ENCODE data around the gene LRRIQ4.
A peak's percentile ranks its signal among the peaks of the same experiment; 100 is the strongest.

LRRIQ4 gene

DNA sequence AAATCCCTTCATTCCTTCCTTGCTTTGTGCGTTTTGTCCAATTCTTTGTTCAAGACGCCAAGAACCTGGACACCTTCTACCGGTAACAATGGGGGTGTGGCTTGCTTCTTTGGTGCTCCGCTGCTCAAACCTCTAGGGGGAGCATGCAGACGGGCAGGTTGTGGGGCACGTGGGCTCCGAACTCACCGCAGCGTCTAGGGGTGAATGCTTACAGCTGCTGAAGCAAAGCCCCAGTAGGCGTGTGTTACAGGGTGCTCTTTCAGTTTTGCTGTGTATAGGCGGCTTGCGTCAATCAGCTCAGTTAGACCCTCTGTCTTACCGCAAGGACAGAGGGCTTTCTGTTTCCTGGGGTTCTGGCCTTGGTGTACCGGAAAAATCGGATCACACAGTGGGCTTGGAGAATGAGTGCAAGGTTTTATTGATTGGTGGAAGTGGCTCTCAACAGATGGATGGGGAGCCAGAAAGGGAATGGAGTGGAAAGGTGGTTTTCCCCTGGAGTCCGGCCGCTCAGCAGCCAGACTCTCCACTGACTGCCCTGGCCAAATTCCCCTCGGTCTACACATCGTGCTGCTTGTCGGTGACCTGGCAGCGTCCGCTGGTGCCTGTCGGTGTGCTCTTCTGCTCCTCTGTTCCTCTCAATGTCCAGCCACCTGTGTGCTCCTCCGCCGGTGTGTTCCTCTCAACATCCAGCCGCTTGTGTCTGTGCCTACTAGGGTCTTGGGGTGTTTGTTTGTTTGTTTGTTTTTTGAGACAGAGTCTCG, 1.3 kb downstream of the LRRIQ4 start:
- no peaks in the 10 kb centered on the region for H3K9me3 ChIP-seq (ENCODE audit: control insufficient read depth, insufficient read depth, low read depth, low read length)
- no peak for TF ChIP-seq KLF7 (tag by site-specific recombination; IDR thresholded peaks at IDR 0.05; ENCODE audit: borderline replicate concordance)
- H3K27ac ChIP-seq (ENCODE audit: extremely low read depth, low read depth, low read length) = no peak overlapping the region
- no peak overlapping the region for H3K4me3 ChIP-seq (ENCODE audit: low read depth, low read length)
- CTCF ChIA-PET = no interaction called here
- POLR2A ChIA-PET = no interaction called here
- no peaks in the 10 kb centered on the region for H3K36me3 ChIP-seq (ENCODE audit: control insufficient read depth in 2 of 2, insufficient read depth in 1 of 2, low read length in 2 of 2)
- H3K4me1 ChIP-seq (ENCODE audit: control insufficient read depth, insufficient read depth, low read length) = no peaks in the 10 kb centered on the region

DNA sequence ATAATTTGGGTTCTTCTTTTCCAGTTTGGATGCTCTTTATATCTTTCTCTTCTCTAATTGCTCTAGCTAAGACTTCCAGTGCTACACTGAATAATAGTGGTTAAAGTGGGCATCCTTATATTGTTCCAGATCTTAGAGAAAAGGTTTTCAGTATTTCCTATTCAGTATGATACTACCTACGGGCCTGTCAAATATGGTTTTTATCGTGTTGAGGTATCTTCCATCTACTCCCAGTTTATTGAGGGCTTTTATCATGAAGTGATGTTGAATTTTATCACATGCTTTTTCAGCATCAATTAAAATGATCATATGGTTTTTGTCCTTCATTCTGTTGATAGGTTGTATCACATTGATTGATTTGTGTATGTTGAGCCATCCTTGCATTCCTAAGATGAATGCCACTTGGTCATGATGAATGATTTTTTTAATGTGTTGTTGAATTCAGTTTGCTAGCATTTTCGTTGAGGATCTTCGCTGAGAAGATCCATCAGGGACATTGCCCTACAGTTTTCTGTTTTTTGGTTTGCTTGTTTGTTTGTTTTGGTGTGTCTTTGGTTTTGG, 3.0 kb downstream of the LRRIQ4 start:
- H3K27ac ChIP-seq (ENCODE audit: extremely low read depth, low read depth, low read length) = no peak overlapping the region
- POLR2A ChIA-PET = no interaction called here
- CTCF ChIA-PET = no interaction called here
- no peaks in the 10 kb centered on the region for H3K4me1 ChIP-seq (ENCODE audit: control insufficient read depth, insufficient read depth, low read length)
- H3K9me3 ChIP-seq (ENCODE audit: control insufficient read depth, insufficient read depth, low read depth, low read length) = no peaks in the 10 kb centered on the region
- peak; percentile 78 for TF ChIP-seq SETDB1 (IDR thresholded peaks at IDR 0.05; ENCODE audit: insufficient read length, low read length)
- no peak for TF ChIP-seq ZNF544 (tag by site-specific recombination; IDR thresholded peaks at IDR 0.05)
- H3K4me3 ChIP-seq (ENCODE audit: low read depth, low read length) = no peak overlapping the region
- no peaks in the 10 kb centered on the region for H3K36me3 ChIP-seq (ENCODE audit: control insufficient read depth in 2 of 2, insufficient read depth in 1 of 2, low read length in 2 of 2)

DNA sequence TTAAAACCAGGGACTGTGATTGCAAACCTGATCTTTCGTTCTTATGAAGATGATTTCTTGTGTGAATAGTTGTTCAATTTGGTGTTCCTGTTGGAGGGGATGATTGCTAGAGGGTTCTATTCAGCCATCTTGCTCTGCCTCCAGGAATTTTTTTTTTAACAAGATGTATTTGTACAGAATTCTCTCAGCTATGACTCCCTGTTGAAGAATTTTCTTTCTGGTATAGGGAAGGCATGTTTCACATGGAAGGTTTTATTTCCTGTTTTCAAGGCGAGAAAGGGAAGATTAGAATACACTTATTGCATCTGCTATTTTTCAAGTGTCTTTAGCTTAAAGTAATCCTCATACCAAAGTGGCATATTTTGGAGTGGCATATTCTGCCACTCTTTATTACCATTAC, 5.6 kb downstream of the LRRIQ4 start:
- ChIA-PET POLR2A (no interaction called here), CTCF (no interaction called here)
- H3K4me1 ChIP-seq (ENCODE audit: control insufficient read depth, insufficient read depth, low read length) = no peaks in the 10 kb centered on the region
- no peak overlapping the region for H3K27ac ChIP-seq (ENCODE audit: extremely low read depth, low read depth, low read length)
- H3K4me3 ChIP-seq (ENCODE audit: low read depth, low read length) = no peak overlapping the region
- TF ChIP-seq ZNF830 (tag by site-specific recombination; IDR thresholded peaks at IDR 0.05; ENCODE audit: low read depth) (no peak), ZNF24 (tag by site-specific recombination; IDR thresholded peaks at IDR 0.05) (no peak), ZNF768 (tag by site-specific recombination; IDR thresholded peaks at IDR 0.05) (no peak), HOXD13 (CRISPR knock-in tag; IDR thresholded peaks at IDR 0.05; ENCODE audit: borderline replicate concordance) (no peak), ZNF677 (tag by site-specific recombination; IDR thresholded peaks at IDR 0.05) (no peak), ZNF660 (tag by site-specific recombination; IDR thresholded peaks at IDR 0.05) (no peak), ZNF558 (tag by site-specific recombination; IDR thresholded peaks at IDR 0.05) (no peak), GFI1B (tag by site-specific recombination; IDR thresholded peaks at IDR 0.05) (no peak), ZBTB8A (tag by site-specific recombination; IDR thresholded peaks at IDR 0.05) (no peak), ZNF621 (tag by site-specific recombination; IDR thresholded peaks at IDR 0.05) (no peak), ZNF23 (tag by site-specific recombination; IDR thresholded peaks at IDR 0.05; ENCODE audit: borderline replicate concordance) (no peak)
- TF ChIP-seq, protein P1, sequence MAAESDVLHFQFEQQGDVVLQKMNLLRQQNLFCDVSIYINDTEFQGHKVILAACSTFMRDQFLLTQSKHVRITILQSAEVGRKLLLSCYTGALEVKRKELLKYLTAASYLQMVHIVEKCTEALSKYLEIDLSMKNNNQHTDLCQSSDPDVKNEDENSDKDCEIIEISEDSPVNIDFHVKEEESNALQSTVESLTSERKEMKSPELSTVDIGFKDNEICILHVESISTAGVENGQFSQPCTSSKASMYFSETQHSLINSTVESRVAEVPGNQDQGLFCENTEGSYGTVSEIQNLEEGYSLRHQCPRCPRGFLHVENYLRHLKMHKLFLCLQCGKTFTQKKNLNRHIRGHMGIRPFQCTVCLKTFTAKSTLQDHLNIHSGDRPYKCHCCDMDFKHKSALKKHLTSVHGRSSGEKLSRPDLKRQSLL (tag by site-specific recombination; IDR thresholded peaks at IDR 0.05) = no peak
- TF ChIP-seq, protein P2, sequence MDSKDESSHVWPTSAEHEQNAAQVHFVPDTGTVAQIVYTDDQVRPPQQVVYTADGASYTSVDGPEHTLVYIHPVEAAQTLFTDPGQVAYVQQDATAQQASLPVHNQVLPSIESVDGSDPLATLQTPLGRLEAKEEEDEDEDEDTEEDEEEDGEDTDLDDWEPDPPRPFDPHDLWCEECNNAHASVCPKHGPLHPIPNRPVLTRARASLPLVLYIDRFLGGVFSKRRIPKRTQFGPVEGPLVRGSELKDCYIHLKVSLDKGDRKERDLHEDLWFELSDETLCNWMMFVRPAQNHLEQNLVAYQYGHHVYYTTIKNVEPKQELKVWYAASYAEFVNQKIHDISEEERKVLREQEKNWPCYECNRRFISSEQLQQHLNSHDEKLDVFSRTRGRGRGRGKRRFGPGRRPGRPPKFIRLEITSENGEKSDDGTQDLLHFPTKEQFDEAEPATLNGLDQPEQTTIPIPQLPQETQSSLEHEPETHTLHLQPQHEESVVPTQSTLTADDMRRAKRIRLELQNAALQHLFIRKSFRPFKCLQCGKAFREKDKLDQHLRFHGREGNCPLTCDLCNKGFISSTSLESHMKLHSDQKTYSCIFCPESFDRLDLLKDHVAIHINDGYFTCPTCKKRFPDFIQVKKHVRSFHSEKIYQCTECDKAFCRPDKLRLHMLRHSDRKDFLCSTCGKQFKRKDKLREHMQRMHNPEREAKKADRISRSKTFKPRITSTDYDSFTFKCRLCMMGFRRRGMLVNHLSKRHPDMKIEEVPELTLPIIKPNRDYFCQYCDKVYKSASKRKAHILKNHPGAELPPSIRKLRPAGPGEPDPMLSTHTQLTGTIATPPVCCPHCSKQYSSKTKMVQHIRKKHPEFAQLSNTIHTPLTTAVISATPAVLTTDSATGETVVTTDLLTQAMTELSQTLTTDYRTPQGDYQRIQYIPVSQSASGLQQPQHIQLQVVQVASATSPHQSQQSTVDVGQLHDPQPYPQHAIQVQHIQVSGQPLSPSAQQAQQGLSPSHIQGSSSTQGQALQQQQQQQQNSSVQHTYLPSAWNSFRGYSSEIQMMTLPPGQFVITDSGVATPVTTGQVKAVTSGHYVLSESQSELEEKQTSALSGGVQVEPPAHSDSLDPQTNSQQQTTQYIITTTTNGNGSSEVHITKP (tag by site-specific recombination; IDR thresholded peaks at IDR 0.05) = no peak
- TF ChIP-seq, protein P3, sequence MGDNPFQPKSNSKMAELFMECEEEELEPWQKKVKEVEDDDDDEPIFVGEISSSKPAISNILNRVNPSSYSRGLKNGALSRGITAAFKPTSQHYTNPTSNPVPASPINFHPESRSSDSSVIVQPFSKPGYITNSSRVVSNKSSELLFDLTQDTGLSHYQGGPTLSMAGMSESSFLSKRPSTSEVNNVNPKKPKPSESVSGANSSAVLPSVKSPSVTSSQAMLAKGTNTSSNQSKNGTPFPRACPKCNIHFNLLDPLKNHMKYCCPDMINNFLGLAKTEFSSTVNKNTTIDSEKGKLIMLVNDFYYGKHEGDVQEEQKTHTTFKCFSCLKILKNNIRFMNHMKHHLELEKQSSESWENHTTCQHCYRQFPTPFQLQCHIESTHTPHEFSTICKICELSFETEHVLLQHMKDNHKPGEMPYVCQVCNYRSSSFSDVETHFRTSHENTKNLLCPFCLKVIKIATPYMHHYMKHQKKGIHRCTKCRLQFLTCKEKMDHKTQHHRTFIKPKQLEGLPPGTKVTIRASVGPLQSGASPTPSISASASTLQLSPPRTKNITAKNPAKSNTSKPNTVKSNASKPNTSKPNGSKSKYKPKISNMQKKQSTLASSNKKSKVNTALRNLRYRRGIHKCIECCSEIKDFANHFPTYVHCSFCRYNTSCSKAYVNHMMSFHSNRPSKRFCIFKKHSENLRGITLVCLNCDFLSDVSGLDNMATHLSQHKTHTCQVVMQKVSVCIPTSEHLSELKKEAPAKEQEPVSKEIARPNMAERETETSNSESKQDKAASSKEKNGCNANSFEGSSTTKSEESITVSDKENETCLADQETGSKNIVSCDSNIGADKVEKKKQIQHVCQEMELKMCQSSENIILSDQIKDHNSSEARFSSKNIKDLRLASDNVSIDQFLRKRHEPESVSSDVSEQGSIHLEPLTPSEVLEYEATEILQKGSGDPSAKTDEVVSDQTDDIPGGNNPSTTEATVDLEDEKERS (tag by site-specific recombination; IDR thresholded peaks at IDR 0.05) = no peak
- TF ChIP-seq, protein P4, sequence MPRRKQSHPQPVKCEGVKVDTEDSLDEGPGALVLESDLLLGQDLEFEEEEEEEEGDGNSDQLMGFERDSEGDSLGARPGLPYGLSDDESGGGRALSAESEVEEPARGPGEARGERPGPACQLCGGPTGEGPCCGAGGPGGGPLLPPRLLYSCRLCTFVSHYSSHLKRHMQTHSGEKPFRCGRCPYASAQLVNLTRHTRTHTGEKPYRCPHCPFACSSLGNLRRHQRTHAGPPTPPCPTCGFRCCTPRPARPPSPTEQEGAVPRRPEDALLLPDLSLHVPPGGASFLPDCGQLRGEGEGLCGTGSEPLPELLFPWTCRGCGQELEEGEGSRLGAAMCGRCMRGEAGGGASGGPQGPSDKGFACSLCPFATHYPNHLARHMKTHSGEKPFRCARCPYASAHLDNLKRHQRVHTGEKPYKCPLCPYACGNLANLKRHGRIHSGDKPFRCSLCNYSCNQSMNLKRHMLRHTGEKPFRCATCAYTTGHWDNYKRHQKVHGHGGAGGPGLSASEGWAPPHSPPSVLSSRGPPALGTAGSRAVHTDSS (tag by site-specific recombination; IDR thresholded peaks at IDR 0.05) = no peak
- no peaks in the 10 kb centered on the region for H3K9me3 ChIP-seq (ENCODE audit: control insufficient read depth, insufficient read depth, low read depth, low read length)
- H3K36me3 ChIP-seq (ENCODE audit: control insufficient read depth in 2 of 2, insufficient read depth in 1 of 2, low read length in 2 of 2) = no peaks in the 10 kb centered on the region

Measured in HEK293 (cell line).